IMR-90 (cell line): ENCODE data around the gene NLGN4X. TPM values are rescaled to one million over a fixed set of nuclear protein-coding genes. Genes with fewer than 3 reads are reported as not detected.

ENCODE experiments used
- ATAC-seq: fragments of 200-7000 bp; cut with Tn5 transposase; 2 replicates; pipeline ENCODE4 v1.9.1; 2020; ENCODE audit warnings: low read depth, mild to moderate bottlenecking, moderate library complexity
- BruUV-seq: library from RNA; stranded (reverse); fragments of 400-500 nt; replicated peaks from 2 replicates; lab custom pipeline; 2021; lab: Mats Ljungman, UMichigan
- CTCF ChIA-PET: fragments of 300-600 bp; formaldehyde crosslinking; extraction: SDS; loops from one replicate; lab custom pipeline; 2021; ENCODE audit warnings: antibody characterized with exemption; lab: Yijun Ruan, JAX
- POLR2A ChIA-PET: fragments of 300-600 bp; sonication (Branson Sonifier 250); formaldehyde crosslinking; loops from one replicate; lab custom pipeline; 2022; ENCODE audit warnings: antibody characterized with exemption; ENCODE audit not compliant: unreplicated experiment; lab: Charles Lee
- DNase-seq: peaks from one replicate; pipeline ENCODE4 v3.0.0; 2013
- H2AFZ ChIP-seq: replicated peaks from 2 replicates; pipeline ENCODE3; 2013; ENCODE audit warnings: low read length, mild to moderate bottlenecking; ENCODE audit not compliant: poor library complexity
- H2AK5ac ChIP-seq: 2 replicates; pipeline ENCODE4 v1.6.1; 2013; ENCODE audit warnings: low read depth, low read length, inconsistent platforms
- H2AK9ac ChIP-seq: replicated peaks from 2 replicates; pipeline ENCODE3; 2013; ENCODE audit warnings: mild to moderate bottlenecking, low read depth, low read length, moderate library complexity; ENCODE audit not compliant: poor library complexity
- H2BK120ac ChIP-seq: 2 replicates; pipeline ENCODE4 v1.6.1; 2013; ENCODE audit warnings: low read depth, low read length, inconsistent platforms
- H2BK15ac ChIP-seq: 3 replicates; pipeline ENCODE4 v1.6.1; 2013; ENCODE audit warnings: low read depth, low read length, inconsistent platforms
- H2BK20ac ChIP-seq: 2 replicates; pipeline ENCODE4 v1.6.1; 2013; ENCODE audit warnings: low read depth, mild to moderate bottlenecking, inconsistent platforms, low read length, moderate library complexity
- H2BK5ac ChIP-seq: 2 replicates; pipeline ENCODE4 v1.6.1; 2013; ENCODE audit warnings: mild to moderate bottlenecking, low read depth, low read length, inconsistent platforms; ENCODE audit not compliant: poor library complexity, severe bottlenecking
- H3K14ac ChIP-seq: replicated peaks from 2 replicates; pipeline ENCODE4 v1.6.1; 2013; ENCODE audit warnings: low read depth, low read length, inconsistent platforms
- H3K18ac ChIP-seq: 2 replicates; pipeline ENCODE4 v1.6.1; 2013; ENCODE audit warnings: low read depth, low read length, control low read depth
- H3K23ac ChIP-seq: 2 replicates; pipeline ENCODE4 v1.6.1; 2013; ENCODE audit warnings: low read depth, low read length, inconsistent platforms
- H3K27ac ChIP-seq: 2 replicates; pipeline ENCODE4 v1.5.1; 2013; ENCODE audit warnings: mild to moderate bottlenecking, control low read depth, low read length; ENCODE audit not compliant: insufficient read depth
- H3K27me3 ChIP-seq: 2 replicates; pipeline ENCODE4 v1.6.1; 2013; ENCODE audit warnings: low read length; ENCODE audit not compliant: control insufficient read depth, insufficient read depth
- H3K36me3 ChIP-seq: 2 replicates; pipeline ENCODE4 v1.6.1; 2013; ENCODE audit warnings: low read length, mixed read lengths; ENCODE audit not compliant: control insufficient read depth, insufficient read depth
- H3K4ac ChIP-seq: 2 replicates; pipeline ENCODE4 v1.6.1; 2013; ENCODE audit warnings: low read depth, low read length, inconsistent platforms
- H3K4me1 ChIP-seq: 2 replicates; pipeline ENCODE4 v1.6.1; 2013; ENCODE audit warnings: low read length, mixed read lengths; ENCODE audit not compliant: control insufficient read depth, insufficient read depth
- H3K4me2 ChIP-seq: 2 replicates; pipeline ENCODE4 v1.6.1; 2013; ENCODE audit warnings: low read depth, mild to moderate bottlenecking, control low read depth, low read length, moderate library complexity
- H3K4me3 ChIP-seq: 2 replicates; pipeline ENCODE4 v1.5.1; 2013; ENCODE audit warnings: low read depth, mild to moderate bottlenecking, control low read depth, low read length, moderate library complexity; ENCODE audit not compliant: insufficient read depth
- H3K56ac ChIP-seq: 2 replicates; pipeline ENCODE4 v1.6.1; 2013; ENCODE audit warnings: low read length, inconsistent platforms; ENCODE audit not compliant: insufficient read depth; ENCODE audit errors: extremely low read depth
- H3K79me1 ChIP-seq, 2 experiments: 2 replicates each; pipeline ENCODE4 v1.6.1; 2013; ENCODE audit warnings: low read length in 2 of 2, inconsistent platforms in 1 of 2, low read depth in 1 of 2
- H3K9ac ChIP-seq: 2 replicates; pipeline ENCODE4 v1.6.1; 2013; ENCODE audit warnings: low read depth, low read length, control low read depth
- H3K9me1 ChIP-seq: 2 replicates; pipeline ENCODE4 v1.6.1; 2013; ENCODE audit warnings: low read length, inconsistent platforms; ENCODE audit not compliant: insufficient read depth
- H3K9me3 ChIP-seq: 2 replicates; pipeline ENCODE4 v1.6.1; 2013; ENCODE audit warnings: low read length; ENCODE audit not compliant: control insufficient read depth, insufficient read depth
- H4K20me1 ChIP-seq: 2 replicates; pipeline ENCODE4 v1.6.1; 2013; ENCODE audit warnings: low read length, inconsistent platforms; ENCODE audit not compliant: insufficient read depth
- H4K5ac ChIP-seq: 2 replicates; pipeline ENCODE4 v1.6.1; 2013; ENCODE audit warnings: mild to moderate bottlenecking, low read depth, low read length, control low read depth
- H4K8ac ChIP-seq, 2 experiments: 2 replicates each; pipeline ENCODE4 v1.6.1; 2013; ENCODE audit warnings: low read depth in 2 of 2, low read length in 2 of 2, control low read depth in 1 of 2, inconsistent platforms in 1 of 2
- H4K91ac ChIP-seq: 2 replicates; pipeline ENCODE4 v1.6.1; 2013; ENCODE audit warnings: low read depth, low read length, inconsistent platforms; ENCODE audit not compliant: insufficient read depth
- CEBPB ChIP-seq: IDR thresholded peaks from 2 replicates; pipeline ENCODE4 v1.6.1; 2012; ENCODE audit warnings: low read depth, low read length, improper control_type of control experiment
- CHD1 ChIP-seq: IDR thresholded peaks from 2 replicates; pipeline ENCODE4 v1.6.1; 2012; ENCODE audit warnings: low read depth, low read length, improper control_type of control experiment
- FOS ChIP-seq: fragments of 150-350 bp; IDR thresholded peaks from 2 replicates; pipeline ENCODE4 v1.6.1; 2016; ENCODE audit warnings: low read depth, low read length
- MAFK ChIP-seq: IDR thresholded peaks from 2 replicates; pipeline ENCODE4 v1.6.1; 2012; ENCODE audit warnings: low read depth, low read length, improper control_type of control experiment
- MXI1 ChIP-seq: IDR thresholded peaks from 2 replicates; pipeline ENCODE4 v1.6.1; 2012; ENCODE audit warnings: low read depth, mild to moderate bottlenecking, low read length, moderate library complexity, borderline replicate concordance
- RCOR1 ChIP-seq: IDR thresholded peaks from 2 replicates; pipeline ENCODE4 v1.6.1; 2012; ENCODE audit warnings: mild to moderate bottlenecking, low read length, improper control_type of control experiment; ENCODE audit not compliant: insufficient replicate concordance
- RFX5 ChIP-seq: IDR thresholded peaks from 2 replicates; pipeline ENCODE4 v1.8.0; 2012; ENCODE audit warnings: low read depth, mild to moderate bottlenecking, low read length, moderate library complexity
- WGBS, 2 experiments: methylation state at CpG; one replicate each; pipeline versions ENCODE4 v1.1.5 to v1.1.7; 2013; ENCODE audit warnings: missing lambda C conversion rate in 2 of 2; ENCODE audit not compliant: insufficient read length in 1 of 2; ENCODE audit errors: extremely low coverage in 2 of 2; 5-methylcytosine and 5-hydroxymethylcytosine counted together
- dilution Hi-C: fragments of 300-500 bp; cut with HindIII; formaldehyde crosslinking; loops from one replicate; pipeline ENCODE4 v1.14.3; 2018; ENCODE audit warnings: low sequenced_read_pairs; ENCODE audit not compliant: unreplicated experiment
- in situ Hi-C: fragments of 300-500 bp; cut with MboI; formaldehyde crosslinking; loops from 3 replicates; pipeline ENCODE4 v1.14.3; 2019; ENCODE audit warnings: low sequenced_read_pairs, inconsistent platforms, mixed read lengths
- intact Hi-C: fragments of 100-400 bp; cut with micrococcal nuclease; formaldehyde crosslinking; loops from 2 replicates; pipeline ENCODE4 v1.10.0; 2022
- polyA plus RNA-seq, 3 experiments: library from polyadenylated mRNA; depleted of rRNA; stranded (reverse); fragments of >200 nt; gene quantifications; 2 replicates each; pipeline ENCODE4 v1.2.3, GENCODE V29; 2012; ENCODE audit warnings: low replicate concordance in 1 of 3
- total RNA-seq: library from RNA; depleted of rRNA; stranded (reverse); fragments of >200 nt; gene quantifications from 2 replicates; pipeline ENCODE4 v1.2.3, GENCODE V29; 2012
- TF ChIP-seq, protein P1 (sequence below): fragments of 150-350 bp; IDR thresholded peaks from 2 replicates; pipeline ENCODE4 v1.6.1; 2017; ENCODE audit warnings: mild to moderate bottlenecking, antibody characterized with exemption, low read length, low read depth
- TF ChIP-seq, protein P2 (sequence below): fragments of 150-350 bp; IDR thresholded peaks from 2 replicates; pipeline ENCODE4 v1.6.1; 2016; ENCODE audit warnings: low read depth, mild to moderate bottlenecking, low read length, moderate library complexity, borderline replicate concordance

Gene NLGN4X
- total and polyA plus RNA-seq, 2 of the 4 experiments (the other 2 are of a cell fraction): not detected

DNA sequence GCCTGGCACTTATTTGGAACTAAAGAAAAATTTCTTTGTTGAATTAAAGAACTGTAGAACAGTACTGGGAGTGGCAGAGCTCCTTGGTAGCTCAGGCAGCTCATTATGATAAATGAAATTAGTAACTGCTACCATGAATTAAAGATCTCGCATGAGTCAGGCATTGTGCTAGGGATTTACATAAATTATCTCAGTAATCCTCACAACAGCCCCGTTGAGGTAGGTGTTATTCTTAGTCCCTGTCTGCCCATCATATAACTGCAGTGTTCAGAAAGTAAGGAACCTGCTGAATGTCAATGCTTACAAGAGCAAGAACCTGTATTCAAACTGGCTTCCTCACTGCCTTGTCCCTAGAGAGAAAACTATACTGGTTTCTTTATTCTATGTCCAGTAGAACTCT is 108.3 kb downstream of the NLGN4X start:
- H2BK20ac ChIP-seq: no peak overlapping the region
- no peak overlapping the region for H4K5ac ChIP-seq
- no peaks in the 10 kb centered on the region for H4K20me1 ChIP-seq
- no peak overlapping the region for H3K14ac ChIP-seq
- H3K23ac ChIP-seq: no peak overlapping the region
- no peak overlapping the region for H3K18ac ChIP-seq
- H3K9ac ChIP-seq: no peak overlapping the region
- POLR2A ChIA-PET: no interaction called here
- H3K36me3 ChIP-seq: no peaks in the 10 kb centered on the region
- no peak overlapping the region for H2BK15ac ChIP-seq
- intact Hi-C loops (no loop called here), in situ Hi-C loops (no loop called here), dilution Hi-C loops (no loop called here)
- no peak for TF ChIP-seq FOS
- TF ChIP-seq, protein P1, sequence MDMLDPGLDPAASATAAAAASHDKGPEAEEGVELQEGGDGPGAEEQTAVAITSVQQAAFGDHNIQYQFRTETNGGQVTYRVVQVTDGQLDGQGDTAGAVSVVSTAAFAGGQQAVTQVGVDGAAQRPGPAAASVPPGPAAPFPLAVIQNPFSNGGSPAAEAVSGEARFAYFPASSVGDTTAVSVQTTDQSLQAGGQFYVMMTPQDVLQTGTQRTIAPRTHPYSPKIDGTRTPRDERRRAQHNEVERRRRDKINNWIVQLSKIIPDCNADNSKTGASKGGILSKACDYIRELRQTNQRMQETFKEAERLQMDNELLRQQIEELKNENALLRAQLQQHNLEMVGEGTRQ: no peak
- no peak for TF ChIP-seq MXI1
- TF ChIP-seq, protein P2, sequence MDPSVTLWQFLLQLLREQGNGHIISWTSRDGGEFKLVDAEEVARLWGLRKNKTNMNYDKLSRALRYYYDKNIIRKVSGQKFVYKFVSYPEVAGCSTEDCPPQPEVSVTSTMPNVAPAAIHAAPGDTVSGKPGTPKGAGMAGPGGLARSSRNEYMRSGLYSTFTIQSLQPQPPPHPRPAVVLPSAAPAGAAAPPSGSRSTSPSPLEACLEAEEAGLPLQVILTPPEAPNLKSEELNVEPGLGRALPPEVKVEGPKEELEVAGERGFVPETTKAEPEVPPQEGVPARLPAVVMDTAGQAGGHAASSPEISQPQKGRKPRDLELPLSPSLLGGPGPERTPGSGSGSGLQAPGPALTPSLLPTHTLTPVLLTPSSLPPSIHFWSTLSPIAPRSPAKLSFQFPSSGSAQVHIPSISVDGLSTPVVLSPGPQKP: no peak
- no peak for TF ChIP-seq CEBPB
- TF ChIP-seq MAFK: no peak
- TF ChIP-seq RFX5: no peak
- no peak for TF ChIP-seq RCOR1
- no peak for TF ChIP-seq CHD1
- no peak overlapping the region for H3K4me3 ChIP-seq
- ATAC-seq (no peak), DNase-seq (no peak)
- WGBS, 2 experiments: no CpG with 5 or more reads among the region's 2 CpGs
- no peaks in the 10 kb centered on the region for H3K79me1 ChIP-seq
- no peaks in the 10 kb centered on the region for H3K4me1 ChIP-seq
- no peak overlapping the region for H3K27ac ChIP-seq
- no peaks in the 10 kb centered on the region for H3K27me3 ChIP-seq
- H2AK9ac ChIP-seq: no peak overlapping the region
- BruUV-seq: no TSS peak
- no peaks in the 10 kb centered on the region for H3K9me1 ChIP-seq
- no peak overlapping the region for H3K4ac ChIP-seq
- no peak overlapping the region for H2AK5ac ChIP-seq
- peaks cover 12% of the 10 kb centered on the region for H3K9me3 ChIP-seq
- CTCF ChIA-PET: no interaction called here
- no peak overlapping the region for H4K91ac ChIP-seq
- no peak overlapping the region for H2BK5ac ChIP-seq
- H4K8ac ChIP-seq: no peak overlapping the region
- no peak overlapping the region for H2AFZ ChIP-seq
- H3K4me2 ChIP-seq: no peak overlapping the region
- H2BK120ac ChIP-seq: no peak overlapping the region
- H3K56ac ChIP-seq: no peak overlapping the region
